MM.1S (cell line): ENCODE data around the gene PYGM.

ENCODE experiments used
- EZH2 ChIP-seq: fragments of 300-600 bp; sonication (generic); optimal IDR thresholded peaks from 2 replicates; pipeline ENCODE3; 2017; ENCODE audit warnings: low read depth, mild to moderate bottlenecking, antibody characterized with exemption, low read length, mixed read lengths
- TF ChIP-seq, protein P1 (sequence below): fragments of 300-600 bp; sonication (generic); IDR thresholded peaks from 2 replicates; pipeline ENCODE4 v1.5.1; 2016; ENCODE audit warnings: antibody characterized with exemption, low read length, mixed read lengths

DNA sequence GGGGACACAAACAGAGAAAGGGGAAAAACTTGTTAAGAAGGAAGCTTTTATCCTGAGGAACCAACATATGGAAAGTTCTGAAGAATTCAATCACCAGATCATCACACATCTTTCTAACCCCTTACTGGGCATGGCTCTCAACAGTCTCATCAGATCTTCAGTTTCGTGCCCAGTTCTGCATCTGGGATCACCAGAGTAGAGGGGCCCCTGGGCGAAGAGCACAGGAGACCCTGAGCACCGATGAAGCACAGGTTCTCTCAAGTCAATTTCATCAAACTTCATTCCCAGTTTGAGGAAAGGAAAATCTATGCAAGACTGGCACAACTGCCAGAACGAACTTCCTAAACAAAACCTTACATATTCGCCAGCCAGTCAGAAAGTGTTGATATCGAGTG, 8.5 kb upstream of the PYGM start:
- no peak for TF ChIP-seq EZH2
- TF ChIP-seq, protein P1, sequence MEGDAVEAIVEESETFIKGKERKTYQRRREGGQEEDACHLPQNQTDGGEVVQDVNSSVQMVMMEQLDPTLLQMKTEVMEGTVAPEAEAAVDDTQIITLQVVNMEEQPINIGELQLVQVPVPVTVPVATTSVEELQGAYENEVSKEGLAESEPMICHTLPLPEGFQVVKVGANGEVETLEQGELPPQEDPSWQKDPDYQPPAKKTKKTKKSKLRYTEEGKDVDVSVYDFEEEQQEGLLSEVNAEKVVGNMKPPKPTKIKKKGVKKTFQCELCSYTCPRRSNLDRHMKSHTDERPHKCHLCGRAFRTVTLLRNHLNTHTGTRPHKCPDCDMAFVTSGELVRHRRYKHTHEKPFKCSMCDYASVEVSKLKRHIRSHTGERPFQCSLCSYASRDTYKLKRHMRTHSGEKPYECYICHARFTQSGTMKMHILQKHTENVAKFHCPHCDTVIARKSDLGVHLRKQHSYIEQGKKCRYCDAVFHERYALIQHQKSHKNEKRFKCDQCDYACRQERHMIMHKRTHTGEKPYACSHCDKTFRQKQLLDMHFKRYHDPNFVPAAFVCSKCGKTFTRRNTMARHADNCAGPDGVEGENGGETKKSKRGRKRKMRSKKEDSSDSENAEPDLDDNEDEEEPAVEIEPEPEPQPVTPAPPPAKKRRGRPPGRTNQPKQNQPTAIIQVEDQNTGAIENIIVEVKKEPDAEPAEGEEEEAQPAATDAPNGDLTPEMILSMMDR = no peak
